Right renal cortex interstitium (tissue), 3 donors: Measurements from ENCODE around the gene CCNL1. TPM values are rescaled to one million over a fixed set of nuclear protein-coding genes. Genes with fewer than 3 reads are reported as not detected.

Experiments
- DNase-seq, 3 donors: peaks; one replicate each; pipeline ENCODE4 v3.0.0-alpha.2; 2013; ENCODE audit warnings: low read depth in 3 of 3, low spot score in 2 of 3
- polyA plus RNA-seq, 3 donors: library from polyadenylated mRNA; unstranded; fragments of 120-200 nt; gene quantifications; one replicate each; pipeline ENCODE4 v1.2.1, GENCODE V29; 2013; ENCODE audit not compliant: insufficient read length in 3 of 3

Gene CCNL1
- polyA plus RNA-seq, 3 donors = 150 to 242 (median 174) TPM

DNA sequence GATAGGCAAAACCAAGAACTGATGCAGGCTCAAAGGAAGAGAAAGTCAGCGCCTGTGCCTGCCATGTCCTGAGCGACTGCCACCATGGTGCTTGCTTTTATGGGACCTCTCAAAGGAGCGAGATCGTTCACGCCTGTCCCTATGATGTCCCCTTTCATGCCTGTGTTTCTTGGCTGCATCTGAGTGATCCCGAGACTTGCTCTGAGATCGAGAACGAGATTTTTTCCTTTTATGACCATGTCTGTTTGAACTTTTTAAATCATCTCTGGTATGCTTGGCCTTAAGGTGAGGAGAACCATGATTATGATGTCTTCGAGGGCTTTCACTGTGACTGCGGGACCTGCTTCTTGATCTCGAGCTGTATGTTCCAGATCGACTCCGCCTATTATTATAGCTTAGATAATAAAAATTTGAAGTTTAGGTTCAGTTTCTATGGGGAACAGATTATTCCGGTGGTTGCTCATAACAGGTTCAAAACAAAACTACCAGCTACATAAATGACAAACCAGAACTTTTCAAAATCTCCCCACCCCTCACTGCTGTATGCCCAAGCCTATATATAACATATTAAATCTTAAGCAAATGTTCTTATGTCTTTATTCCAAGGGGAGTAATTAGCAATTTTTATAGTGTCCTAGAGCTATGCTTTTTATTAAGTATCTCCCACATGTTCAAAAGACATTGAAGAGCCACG, 11.6 kb downstream of the CCNL1 start:
- DNase-seq = no peak

- no peak for DNase-seq
Observed at GRCh38 chr3:157147099-157147803, 12.7 kb downstream of the CCNL1 start.

GRCh38 chr3:157145606-157146322, 14.2 kb downstream of the CCNL1 start:
- no peak for DNase-seq

DNA sequence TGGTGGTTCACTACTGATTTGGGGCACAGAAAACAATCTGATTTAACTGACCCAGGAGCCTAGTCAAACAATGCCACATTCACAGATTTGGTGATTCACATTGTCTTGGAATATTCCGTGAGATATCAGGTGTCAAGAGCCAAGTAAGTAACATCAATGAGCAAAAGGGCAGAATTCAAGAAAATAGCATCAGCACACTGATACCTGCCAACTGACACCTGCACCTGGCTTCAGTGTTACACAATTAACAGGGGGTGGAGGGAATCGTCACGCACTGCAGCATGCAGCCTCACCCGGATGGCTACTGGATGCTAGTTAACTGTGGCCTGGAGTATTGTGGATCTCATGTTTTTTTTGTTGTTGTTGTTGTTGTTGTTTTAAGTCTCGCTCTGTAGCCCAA, 17.6 kb downstream of the CCNL1 start:
- no peak for DNase-seq

- no peak for DNase-seq
Observed at GRCh38 chr3:157139938-157140534, 19.9 kb downstream of the CCNL1 start.

- DNase-seq = no peak
Observed at GRCh38 chr3:157136647-157137387, 23.1 kb downstream of the CCNL1 start.

- no peak for DNase-seq
Observed at GRCh38 chr3:157135671-157136396, 24.1 kb downstream of the CCNL1 start.

- no peak for DNase-seq
Observed at GRCh38 chr3:157134620-157135191, 25.2 kb downstream of the CCNL1 start.

DNA sequence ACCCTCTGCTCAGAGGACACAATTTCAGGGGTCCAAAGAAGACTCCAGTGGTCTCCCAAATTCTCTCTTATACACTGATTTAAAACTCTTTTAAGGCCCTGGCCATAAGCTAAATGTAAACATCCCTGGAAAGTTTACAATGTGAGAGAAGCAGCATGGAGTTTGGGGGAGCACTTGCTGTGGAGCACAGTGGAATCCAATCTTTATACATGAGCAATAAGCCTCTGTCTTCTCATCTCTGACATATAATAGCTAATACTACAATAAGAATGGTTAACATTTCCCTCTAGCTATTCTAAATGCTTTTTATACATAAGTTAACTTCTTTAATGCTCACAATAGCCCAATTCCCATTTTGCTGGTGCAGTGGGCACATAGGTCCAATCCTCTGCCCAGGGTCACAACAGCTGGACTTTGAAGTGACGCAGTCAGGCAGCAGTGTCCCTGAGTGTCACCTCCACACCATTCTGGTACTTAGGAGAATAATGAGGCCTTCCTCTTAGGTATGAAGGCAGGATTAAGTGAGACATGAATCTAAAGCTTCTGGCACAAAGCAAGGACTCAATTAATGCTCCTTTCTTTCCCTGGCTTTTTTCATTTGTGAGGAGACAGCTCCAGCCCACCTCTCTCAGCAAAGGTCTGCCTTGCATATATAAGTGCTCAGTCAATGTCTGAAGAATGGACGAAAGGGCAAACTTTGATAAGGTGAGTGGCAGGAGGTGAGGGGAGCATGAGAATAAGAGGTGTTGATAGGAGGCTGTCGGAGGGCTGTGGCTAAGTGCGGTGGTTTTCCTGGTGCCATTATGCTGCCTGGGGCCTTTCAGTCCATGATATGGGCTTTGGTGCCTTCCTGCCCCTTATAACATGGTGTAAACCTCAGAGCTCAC, 26.3 kb downstream of the CCNL1 start:
- DNase-seq = no peak

DNA sequence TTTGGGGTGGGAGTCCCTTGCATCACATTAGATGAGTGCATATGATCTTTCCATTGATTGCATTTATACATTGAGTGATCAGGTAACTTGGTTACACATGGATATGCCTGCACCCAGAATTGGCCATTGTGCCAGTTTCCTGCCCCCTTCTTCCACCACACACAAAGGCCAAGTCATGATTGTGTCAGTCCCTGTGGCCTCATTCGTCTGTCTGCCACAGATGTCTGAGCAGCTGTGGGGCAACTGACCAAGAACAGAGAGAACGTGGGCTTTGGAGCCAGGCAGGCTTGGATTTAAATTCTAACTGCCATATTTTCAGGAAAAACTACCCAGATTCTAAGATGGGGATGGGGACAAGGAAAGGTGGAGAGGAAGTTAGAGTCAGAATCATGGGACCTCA, 27.0 kb downstream of the CCNL1 start:
- no peak for DNase-seq

DNA sequence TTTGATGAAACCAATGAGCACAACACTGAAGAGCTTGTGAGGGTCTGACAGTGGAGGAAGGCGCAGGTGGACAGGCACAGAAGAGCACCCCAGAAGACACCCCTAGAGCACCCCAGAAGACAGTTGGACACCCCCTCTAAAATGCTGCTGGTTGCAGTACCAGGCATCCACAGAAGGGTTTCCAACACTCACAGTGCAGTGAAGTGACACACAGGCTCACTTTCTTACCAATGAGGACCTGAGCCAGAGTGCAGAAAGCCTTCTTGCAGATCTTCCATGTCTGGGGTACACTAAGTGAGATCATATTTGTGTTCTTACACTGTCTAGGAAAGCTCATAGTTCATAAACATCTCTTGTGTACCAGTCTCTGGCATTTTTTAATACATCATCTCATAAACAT, 27.6 kb downstream of the CCNL1 start:
- no peak for DNase-seq

- DNase-seq = no peak
Observed at GRCh38 chr3:157131861-157132260, 28.1 kb downstream of the CCNL1 start.

- DNase-seq = no peak
Observed at GRCh38 chr3:157130467-157131251, 29.3 kb downstream of the CCNL1 start.

- no peak for DNase-seq
Observed at GRCh38 chr3:157129803-157130466, 30.0 kb downstream of the CCNL1 start.

DNA sequence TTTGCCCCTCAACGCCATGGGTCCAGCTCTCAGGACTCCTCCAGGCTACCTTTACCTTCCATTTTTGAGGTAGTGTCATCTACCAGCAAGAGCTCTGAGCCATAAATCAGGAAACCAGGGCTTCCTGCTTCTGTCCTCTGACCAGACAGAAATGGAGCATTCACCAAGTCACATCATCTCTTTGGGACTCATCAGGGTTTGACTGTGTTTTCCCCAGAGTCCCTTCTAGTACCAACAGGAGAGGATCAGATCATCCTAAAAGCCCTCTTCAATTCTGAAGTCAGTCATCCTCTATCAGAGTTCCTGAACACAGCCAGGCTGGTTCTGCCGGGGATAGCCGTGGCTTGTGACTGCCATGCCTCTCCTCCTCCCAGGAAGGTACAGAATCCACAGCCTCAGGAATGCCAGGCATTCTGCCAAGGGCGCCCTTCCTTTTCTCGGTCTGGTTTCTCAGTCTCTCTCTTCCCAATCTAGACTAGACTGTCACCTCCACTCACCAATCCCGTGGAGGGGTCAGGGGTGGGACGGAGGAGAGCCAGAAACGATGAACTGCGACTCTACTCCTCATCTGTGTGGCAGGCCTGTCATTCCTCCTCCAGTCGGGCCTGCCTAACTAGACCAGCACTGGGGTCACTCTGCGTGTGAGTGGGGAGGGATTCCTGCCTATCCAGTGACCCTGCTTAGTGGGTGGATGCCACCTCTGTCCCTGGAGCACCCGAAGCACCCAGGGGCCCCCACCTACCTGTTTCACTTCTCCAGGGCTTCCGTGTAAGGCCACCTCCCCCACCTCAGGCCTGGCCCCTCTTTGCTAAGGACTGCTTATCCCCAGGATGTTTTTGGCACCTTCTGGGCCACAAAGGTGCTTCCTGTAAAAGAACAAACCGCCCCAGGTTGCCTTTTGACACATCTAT, 30.9 kb downstream of the CCNL1 start:
- DNase-seq = no peak
